Spleen (tissue), 7 donors: ENCODE results near the gene TSPAN3.

ENCODE experiments used
- POLR2A ChIP-seq, 3 donors: fragments of 450-650 bp; IDR thresholded peaks; one replicate each; pipeline ENCODE4 v1.5.1; 2017; ENCODE audit warnings: antibody characterized with exemption in 3 of 3, mild to moderate bottlenecking in 1 of 3
- POLR2AphosphoS5 ChIP-seq, 3 donors: sonication (generic); formaldehyde crosslinking; IDR thresholded peaks; one replicate each; pipeline ENCODE4 v1.5.1; 2017; ENCODE audit warnings: antibody characterized with exemption in 3 of 3
- TF ChIP-seq, protein P1 (sequence below), 11 experiments: fragments of 200-600 bp in 7 of 11; fragments of 450-650 bp in 4 of 11; sonication (generic) in 4 of 11; IDR thresholded peaks in 8 of 11; conservative IDR thresholded peaks in 3 of 11; 1 replicate in 7 of 11; 2 replicates in 4 of 11; pipeline versions ENCODE4 v1.4.0 to v1.8.0; 2016 to 2021; ENCODE audit warnings: antibody characterized with exemption in 11 of 11, inconsistent platforms in 4 of 11, mild to moderate bottlenecking in 1 of 11
- donor health status: DM: no; HTN: no; CAD: no; lungs with moderate emphysema.
- donor health status: DM: no; HTN: no; CAD: no.
- donor health status: DM: no; HTN: no; CAD: no.

- TF ChIP-seq POLR2AphosphoS5 (IDR thresholded peaks at IDR 0.05) = peak in 1 of 3 donors; percentile 64
- TF ChIP-seq, protein P1, sequence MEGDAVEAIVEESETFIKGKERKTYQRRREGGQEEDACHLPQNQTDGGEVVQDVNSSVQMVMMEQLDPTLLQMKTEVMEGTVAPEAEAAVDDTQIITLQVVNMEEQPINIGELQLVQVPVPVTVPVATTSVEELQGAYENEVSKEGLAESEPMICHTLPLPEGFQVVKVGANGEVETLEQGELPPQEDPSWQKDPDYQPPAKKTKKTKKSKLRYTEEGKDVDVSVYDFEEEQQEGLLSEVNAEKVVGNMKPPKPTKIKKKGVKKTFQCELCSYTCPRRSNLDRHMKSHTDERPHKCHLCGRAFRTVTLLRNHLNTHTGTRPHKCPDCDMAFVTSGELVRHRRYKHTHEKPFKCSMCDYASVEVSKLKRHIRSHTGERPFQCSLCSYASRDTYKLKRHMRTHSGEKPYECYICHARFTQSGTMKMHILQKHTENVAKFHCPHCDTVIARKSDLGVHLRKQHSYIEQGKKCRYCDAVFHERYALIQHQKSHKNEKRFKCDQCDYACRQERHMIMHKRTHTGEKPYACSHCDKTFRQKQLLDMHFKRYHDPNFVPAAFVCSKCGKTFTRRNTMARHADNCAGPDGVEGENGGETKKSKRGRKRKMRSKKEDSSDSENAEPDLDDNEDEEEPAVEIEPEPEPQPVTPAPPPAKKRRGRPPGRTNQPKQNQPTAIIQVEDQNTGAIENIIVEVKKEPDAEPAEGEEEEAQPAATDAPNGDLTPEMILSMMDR (IDR thresholded peaks at IDR 0.05 in 8 of 11, conservative IDR thresholded peaks at IDR 0.05 in 3 of 11) = no peak
- TF ChIP-seq POLR2A (IDR thresholded peaks at IDR 0.05) = no peak
These were observed 33.3 kb downstream of the TSPAN3 start for GRCh38 chr15:77037388-77038209.
